ENCODE data around the gene TOP3A. TPM values are rescaled to one million over a fixed set of nuclear protein-coding genes. Genes with fewer than 3 reads are reported as not detected.

TOP3A gene
- total RNA-seq, 1 experiment from 2014 or later: 19.2 TPM

- DNase-seq (ENCODE audit: low spot score): no peak
Measured at GRCh38 chr17:18277076-18277475, 37.7 kb downstream of the TOP3A start.

GRCh38 chr17:18270046-18270931 lies 44.5 kb downstream of the TOP3A start:
- no peak for DNase-seq (ENCODE audit: low spot score)

GRCh38 chr17:18267927-18268711 lies 46.7 kb downstream of the TOP3A start:
- DNase-seq (ENCODE audit: low spot score): no peak

- no peak for DNase-seq (ENCODE audit: low spot score)
Measured at GRCh38 chr17:18267366-18267765, 47.4 kb downstream of the TOP3A start.

- DNase-seq (ENCODE audit: low spot score): no peak
Measured at GRCh38 chr17:18263885-18264682, 50.7 kb downstream of the TOP3A start.

GRCh38 chr17:18262641-18263040 lies 52.2 kb downstream of the TOP3A start:
- no peak for DNase-seq (ENCODE audit: low spot score)

GRCh38 chr17:18262111-18262510 lies 52.7 kb downstream of the TOP3A start:
- no peak for DNase-seq (ENCODE audit: low spot score)

GRCh38 chr17:18261659-18262058 lies 53.1 kb downstream of the TOP3A start:
- no peak for DNase-seq (ENCODE audit: low spot score)

- DNase-seq (ENCODE audit: low spot score): peak; percentile 66
Measured at GRCh38 chr17:18261146-18261515, 53.7 kb downstream of the TOP3A start.

- DNase-seq (ENCODE audit: low spot score): peak; percentile 88
Measured at GRCh38 chr17:18260332-18261145, 54.3 kb downstream of the TOP3A start, which contains the start of gene MIEF2. MIEF2 (plus strand) TSS chr17:18260662; CDS start chr17:18262721, 2,059 bp downstream.

- DNase-seq (ENCODE audit: low spot score): peak; percentile 42
Measured at GRCh38 chr17:18259621-18260331, 55.0 kb downstream of the TOP3A start.

GRCh38 chr17:18258356-18259038 lies 56.3 kb downstream of the TOP3A start, which contains the start of gene FLII:
FLII (minus strand) TSS chr17:18258738; CDS start chr17:18258690, 48 bp downstream.
- DNase-seq (ENCODE audit: low spot score): peak; percentile 40

- DNase-seq (ENCODE audit: low spot score): peak; percentile 71
Measured at GRCh38 chr17:18257982-18258355, 56.8 kb downstream of the TOP3A start.

GRCh38 chr17:18257268-18257981 lies 57.4 kb downstream of the TOP3A start:
- peak; percentile 59 for DNase-seq (ENCODE audit: low spot score)

GRCh38 chr17:18256776-18257175 lies 58.0 kb downstream of the TOP3A start:
- DNase-seq (ENCODE audit: low spot score): no peak

- no peak for DNase-seq (ENCODE audit: low spot score)
Measured at GRCh38 chr17:18256351-18256750, 58.4 kb downstream of the TOP3A start.

- DNase-seq (ENCODE audit: low spot score): no peak
Measured at GRCh38 chr17:18254888-18255649, 59.7 kb downstream of the TOP3A start.

All from HT-29 (cell line).